NCI-H345 treated with DMSO at 0.1 percent for 48 hours (cell line): ENCODE results near the gene POU2F1.

ENCODE experiments used
- DNase-seq: peaks from one replicate; lab custom pipeline; 2025; ENCODE audit not compliant: unreplicated experiment; lab: John Stamatoyannopoulos, UW

The POU2F1 gene

DNA sequence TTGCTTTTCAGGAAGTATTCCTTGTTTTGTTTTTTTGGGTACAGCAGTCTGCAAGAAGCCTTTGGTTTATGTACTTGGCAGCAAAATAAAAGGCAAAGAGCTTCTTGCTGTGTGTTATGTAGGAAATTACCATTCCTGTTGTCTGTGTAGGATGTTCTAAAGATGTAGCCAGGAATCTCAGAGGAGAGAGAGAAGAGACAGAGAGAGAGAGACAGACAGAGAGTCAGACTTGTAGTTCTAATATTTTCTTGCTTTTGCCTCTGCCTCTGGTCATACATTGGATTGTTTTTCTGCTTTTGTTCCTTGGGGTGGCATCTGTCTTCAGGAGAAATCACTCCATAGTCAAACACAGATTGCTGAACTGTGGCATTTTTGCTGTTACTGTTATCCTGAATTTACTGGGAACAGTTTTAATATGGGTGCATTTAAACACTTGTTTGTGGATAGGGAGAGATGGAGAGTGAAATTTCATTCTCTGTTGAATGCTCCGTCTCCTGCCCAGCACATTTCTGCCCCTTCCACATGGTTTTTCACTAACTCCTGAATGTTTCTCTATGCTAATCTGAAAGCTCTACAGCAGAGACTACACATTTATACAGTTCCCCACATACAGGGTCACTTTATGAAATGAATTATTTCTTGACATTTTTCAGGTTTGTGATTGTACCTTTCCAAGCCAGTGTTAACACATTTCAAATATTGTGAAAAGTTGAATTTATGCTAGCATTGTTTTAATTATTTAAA lies 49.8 kb downstream of the POU2F1 start:
- no peak for DNase-seq

DNA sequence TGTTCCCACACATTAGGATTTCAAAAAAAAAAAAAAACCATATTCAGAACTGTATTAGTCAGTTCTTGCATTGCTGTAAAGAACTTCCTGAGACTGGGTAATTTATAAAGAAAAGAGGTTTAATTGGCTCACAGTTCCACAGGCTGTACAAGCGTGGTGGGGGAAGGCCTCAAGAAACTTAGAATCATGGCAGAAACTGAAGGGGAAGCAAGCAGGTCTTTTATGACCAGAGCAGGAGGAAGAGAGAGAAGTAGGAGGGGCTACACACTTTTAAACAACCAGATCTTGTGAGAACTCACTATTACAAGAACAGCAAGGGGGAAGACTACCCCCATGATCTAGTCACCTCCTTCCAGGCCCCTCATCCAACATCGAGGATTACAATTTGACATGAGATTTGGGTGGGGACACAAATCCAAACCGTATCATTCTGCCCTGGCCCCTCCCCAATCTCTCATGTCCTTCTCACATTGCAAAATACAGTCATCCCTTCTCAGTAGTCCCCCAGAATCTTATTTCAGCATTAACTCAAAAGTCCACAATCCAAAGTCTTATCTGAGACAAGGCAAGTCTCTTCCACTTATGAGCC lies 51.8 kb downstream of the POU2F1 start:
- no peak for DNase-seq

DNA sequence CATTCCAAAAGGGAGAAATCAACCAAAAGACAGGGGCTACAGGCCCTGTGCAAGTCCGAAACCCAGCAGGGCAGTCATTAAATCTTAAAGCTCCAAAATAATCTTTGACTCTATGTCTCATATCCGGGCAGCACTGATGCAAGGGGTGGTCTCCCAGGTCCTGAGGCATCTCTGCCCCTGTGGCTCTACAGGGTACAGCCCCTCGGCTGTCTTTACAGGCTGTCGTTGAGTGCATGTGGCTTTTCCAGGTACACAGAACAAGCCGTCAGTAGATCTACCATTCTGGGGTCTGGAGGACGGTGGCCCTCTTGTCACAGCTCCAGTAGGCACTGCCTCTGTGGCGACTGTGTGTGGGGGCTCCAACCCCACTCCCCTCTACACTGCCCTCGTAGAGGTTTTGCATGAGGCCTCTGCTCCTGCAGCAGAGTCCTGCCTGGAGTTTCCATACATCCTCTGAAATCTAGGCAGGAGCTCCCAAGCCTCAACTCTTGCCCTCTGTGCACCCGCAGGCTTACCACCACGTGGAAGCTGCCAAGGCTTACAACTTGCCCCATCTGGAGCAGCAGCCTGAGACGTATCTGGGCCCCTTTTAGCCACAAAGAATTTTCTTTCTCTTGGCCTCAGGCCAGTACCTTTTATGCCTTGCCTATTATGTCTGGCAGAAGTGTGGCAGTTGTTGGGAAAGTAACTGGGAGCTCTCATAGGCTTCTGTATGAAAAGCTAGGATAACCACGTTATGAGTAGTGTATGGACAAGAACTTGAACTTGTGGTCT lies 52.5 kb downstream of the POU2F1 start:
- DNase-seq = peak; percentile 6

- no peak for DNase-seq
Observed at GRCh38 chr1:167274061-167274460, 53.4 kb downstream of the POU2F1 start.

DNA sequence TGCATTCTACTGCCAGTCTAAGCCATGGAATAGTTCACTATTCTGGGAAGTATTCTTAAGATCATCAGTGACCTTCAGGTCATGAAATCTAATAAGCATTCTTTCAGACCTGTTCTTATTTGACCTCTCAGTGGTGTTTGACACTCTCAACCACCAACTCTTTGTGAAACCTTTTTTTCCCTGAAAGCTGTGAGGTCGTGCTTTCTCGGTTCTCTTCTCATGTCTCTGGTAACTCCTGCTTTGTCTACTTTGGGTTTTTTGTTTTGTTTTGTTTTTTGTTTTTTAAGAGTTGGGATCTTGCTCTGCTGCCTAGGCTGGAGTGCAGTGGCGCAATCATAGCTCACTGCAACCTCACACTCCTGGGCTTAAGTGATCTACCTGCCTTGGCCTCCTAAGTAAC lies 56.3 kb downstream of the POU2F1 start:
- no peak for DNase-seq

- DNase-seq = no peak
Observed at GRCh38 chr1:167278497-167278896, 57.8 kb downstream of the POU2F1 start.

DNA sequence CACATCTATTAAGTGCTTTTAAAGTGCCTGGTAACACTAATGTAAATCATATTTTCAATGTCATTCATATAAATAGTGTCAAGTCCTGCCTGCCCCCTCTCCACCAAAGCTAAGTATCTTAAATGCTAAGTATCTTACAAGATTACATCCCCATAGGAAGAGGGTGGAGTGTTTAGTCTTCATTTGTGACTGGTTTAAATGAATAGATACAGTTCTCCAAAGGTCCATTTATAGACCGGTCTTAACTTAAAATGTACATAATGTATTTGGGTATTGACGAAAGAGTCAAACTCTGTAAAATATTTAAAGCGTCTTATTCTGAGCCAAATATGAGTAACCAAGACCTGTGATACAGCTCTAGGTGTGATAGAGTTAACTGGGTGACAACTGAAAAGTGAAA lies 60.2 kb downstream of the POU2F1 start:
- no peak for DNase-seq

GRCh38 chr1:167288390-167289074 lies 67.8 kb downstream of the POU2F1 start:
- DNase-seq = no peak

DNA sequence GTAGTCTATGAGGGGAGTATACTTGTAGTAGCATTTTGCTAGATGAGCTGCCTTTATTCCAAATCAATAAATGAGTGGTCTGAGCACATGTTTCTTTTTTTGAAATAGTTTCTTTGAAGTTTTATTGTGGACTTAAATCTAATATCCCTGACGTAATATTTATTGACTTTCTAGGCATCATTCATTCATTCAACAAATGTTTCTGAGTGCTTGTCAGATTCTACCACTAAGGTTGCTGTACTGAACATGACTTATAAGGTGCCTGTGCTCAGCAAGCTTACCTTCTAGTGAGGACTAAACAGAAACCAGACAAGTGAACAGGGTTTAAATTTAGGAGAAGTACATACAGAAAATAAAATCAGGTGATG lies 68.4 kb downstream of the POU2F1 start:
- DNase-seq = no peak

DNA sequence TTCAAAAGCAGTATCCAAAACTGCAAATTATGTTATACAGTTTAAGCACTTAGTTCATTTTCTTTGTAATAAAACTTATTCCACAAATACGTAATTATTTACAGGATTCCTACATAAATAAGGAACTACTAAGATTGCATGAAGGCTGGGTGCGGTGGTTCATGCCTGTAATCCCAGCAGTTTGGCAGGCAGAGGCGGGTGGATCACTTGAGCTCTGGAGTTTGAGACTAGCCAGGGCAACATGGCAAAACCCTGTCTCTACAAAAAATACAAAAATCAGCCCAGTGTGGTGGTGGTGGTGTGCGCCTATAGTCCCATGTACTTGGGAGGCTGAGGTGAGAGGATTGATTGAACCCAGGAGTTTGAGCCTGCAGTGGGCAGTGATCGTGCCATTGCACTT lies 69.3 kb downstream of the POU2F1 start:
- no peak for DNase-seq

GRCh38 chr1:167291539-167292185 lies 71.0 kb downstream of the POU2F1 start:
- DNase-seq = no peak

DNA sequence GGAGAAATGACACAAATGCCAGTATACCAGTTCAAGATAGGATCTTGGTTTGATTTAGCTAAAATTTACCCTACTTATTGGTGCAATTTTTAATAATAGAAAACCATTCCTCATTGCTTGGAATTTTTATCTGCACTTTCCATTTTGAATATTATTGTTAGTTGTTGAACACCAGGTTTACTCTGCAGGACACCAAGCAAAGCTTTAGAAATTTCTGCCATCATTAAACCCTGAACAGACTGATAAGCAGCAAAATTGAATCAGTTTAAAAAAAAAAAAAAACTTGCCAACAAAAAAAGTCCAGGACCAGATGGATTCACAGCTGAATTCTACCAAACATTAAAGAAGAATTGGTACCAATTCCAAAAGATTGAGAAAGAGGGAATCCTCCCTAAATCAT lies 71.5 kb downstream of the POU2F1 start:
- DNase-seq = no peak

- no peak for DNase-seq
Observed at GRCh38 chr1:167293057-167293456, 72.4 kb downstream of the POU2F1 start.

GRCh38 chr1:167294528-167294927 lies 73.8 kb downstream of the POU2F1 start:
- DNase-seq = no peak

GRCh38 chr1:167297222-167298214 lies 76.8 kb downstream of the POU2F1 start:
- no peak for DNase-seq

- no peak for DNase-seq
Observed at GRCh38 chr1:167298325-167298724, 77.6 kb downstream of the POU2F1 start.

DNA sequence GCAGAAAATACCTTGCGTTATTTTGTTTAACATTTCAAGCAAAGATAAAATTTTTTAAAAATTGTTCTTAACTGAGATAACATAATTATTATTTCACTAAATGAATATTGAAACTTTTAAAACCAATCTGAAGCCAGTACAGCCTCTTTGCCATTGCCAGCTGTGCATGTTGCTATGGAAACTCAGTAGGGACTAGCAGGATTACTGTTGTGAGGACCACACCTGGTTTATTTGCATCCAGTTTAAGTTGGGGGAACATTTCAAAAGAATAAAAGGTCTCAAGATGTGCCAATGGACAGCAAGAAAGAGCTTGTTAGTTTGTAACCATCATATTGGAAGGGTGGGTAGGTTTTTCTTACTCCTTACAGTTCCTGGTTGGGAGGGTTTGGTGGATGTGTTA lies 80.7 kb downstream of the POU2F1 start:
- DNase-seq = no peak

DNA sequence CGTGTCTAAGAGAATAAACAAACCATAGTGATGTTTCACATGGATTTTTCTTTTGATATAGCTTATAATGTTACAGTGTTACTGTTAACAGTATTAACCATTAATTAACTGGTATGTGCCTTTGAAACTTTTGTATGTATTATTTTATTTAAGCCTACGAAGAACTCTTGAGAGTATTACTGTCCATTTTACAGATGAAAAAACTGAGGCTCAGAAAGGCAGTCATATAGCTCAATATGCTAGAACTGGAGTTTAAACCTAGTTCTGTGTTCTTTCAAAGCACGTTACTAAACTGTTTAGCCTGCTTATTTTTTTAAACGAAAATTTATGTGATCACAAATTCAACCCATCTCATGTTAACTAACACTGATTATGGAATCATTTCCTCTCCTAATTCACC lies 83.5 kb downstream of the POU2F1 start:
- DNase-seq = no peak

GRCh38 chr1:167305059-167305705 lies 84.5 kb downstream of the POU2F1 start:
- no peak for DNase-seq
